Measurements from ENCODE around the gene CCDC85B. TPM values are rescaled to one million over a fixed set of nuclear protein-coding genes. Genes with fewer than 3 reads are reported as not detected.

The CCDC85B gene
- total and polyA plus RNA-seq, 2 of the 13 experiments (the other 11 are each of a cell fraction or from before 2014, with no cell fraction given) = 8.2 to 19.5 TPM

DNA sequence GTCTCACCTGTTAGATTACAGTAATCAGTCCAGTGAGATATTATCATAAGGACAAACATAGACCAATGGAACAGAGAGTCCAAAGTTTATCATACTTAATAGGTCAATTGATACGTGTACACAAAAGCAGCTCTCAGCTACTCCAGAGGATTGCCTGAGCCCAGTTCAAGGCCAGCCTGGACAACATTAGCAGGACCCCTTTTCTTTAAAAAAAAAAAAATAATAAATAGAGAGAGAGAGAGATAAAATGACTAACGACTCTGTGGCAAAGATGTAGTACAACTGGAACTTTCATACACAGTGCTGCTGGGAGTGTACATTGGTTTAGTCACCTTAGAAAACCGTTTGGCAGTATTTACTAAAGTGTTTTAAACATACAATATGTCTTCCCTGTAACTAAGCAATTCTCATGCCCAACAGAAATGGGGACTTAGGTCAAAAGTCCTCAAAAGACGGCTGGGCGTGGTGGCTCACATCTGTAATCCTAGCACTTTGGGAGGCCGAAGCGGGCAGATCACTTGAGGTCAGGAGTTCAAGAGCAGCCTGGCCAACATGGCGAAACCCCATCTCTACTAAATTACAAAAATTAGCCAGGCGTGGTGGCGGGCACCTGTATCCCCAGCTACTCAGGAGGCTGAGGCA lies 46.1 kb upstream of the CCDC85B start (continued):
- TF ChIP-seq, protein P1, sequence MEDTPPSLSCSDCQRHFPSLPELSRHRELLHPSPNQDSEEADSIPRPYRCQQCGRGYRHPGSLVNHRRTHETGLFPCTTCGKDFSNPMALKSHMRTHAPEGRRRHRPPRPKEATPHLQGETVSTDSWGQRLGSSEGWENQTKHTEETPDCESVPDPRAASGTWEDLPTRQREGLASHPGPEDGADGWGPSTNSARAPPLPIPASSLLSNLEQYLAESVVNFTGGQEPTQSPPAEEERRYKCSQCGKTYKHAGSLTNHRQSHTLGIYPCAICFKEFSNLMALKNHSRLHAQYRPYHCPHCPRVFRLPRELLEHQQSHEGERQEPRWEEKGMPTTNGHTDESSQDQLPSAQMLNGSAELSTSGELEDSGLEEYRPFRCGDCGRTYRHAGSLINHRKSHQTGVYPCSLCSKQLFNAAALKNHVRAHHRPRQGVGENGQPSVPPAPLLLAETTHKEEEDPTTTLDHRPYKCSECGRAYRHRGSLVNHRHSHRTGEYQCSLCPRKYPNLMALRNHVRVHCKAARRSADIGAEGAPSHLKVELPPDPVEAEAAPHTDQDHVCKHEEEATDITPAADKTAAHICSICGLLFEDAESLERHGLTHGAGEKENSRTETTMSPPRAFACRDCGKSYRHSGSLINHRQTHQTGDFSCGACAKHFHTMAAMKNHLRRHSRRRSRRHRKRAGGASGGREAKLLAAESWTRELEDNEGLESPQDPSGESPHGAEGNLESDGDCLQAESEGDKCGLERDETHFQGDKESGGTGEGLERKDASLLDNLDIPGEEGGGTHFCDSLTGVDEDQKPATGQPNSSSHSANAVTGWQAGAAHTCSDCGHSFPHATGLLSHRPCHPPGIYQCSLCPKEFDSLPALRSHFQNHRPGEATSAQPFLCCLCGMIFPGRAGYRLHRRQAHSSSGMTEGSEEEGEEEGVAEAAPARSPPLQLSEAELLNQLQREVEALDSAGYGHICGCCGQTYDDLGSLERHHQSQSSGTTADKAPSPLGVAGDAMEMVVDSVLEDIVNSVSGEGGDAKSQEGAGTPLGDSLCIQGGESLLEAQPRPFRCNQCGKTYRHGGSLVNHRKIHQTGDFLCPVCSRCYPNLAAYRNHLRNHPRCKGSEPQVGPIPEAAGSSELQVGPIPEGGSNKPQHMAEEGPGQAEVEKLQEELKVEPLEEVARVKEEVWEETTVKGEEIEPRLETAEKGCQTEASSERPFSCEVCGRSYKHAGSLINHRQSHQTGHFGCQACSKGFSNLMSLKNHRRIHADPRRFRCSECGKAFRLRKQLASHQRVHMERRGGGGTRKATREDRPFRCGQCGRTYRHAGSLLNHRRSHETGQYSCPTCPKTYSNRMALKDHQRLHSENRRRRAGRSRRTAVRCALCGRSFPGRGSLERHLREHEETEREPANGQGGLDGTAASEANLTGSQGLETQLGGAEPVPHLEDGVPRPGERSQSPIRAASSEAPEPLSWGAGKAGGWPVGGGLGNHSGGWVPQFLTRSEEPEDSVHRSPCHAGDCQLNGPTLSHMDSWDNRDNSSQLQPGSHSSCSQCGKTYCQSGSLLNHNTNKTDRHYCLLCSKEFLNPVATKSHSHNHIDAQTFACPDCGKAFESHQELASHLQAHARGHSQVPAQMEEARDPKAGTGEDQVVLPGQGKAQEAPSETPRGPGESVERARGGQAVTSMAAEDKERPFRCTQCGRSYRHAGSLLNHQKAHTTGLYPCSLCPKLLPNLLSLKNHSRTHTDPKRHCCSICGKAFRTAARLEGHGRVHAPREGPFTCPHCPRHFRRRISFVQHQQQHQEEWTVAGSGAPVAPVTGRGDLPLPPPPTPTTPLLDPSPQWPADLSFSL (CRISPR knock-in tag; IDR thresholded peaks at IDR 0.05) = no peak
- no peak for TF ChIP-seq CENPX (CRISPR knock-in tag; IDR thresholded peaks at IDR 0.05)
- no peak for TF ChIP-seq ZSCAN30 (CRISPR knock-in tag; IDR thresholded peaks at IDR 0.05)
- TF ChIP-seq ATRX (CRISPR knock-in tag; IDR thresholded peaks at IDR 0.05; ENCODE audit: borderline replicate concordance) = no peak
- no peak for TF ChIP-seq SCMH1 (CRISPR knock-in tag; IDR thresholded peaks at IDR 0.05; ENCODE audit: borderline replicate concordance)
- TF ChIP-seq HOXA5 (CRISPR knock-in tag; IDR thresholded peaks at IDR 0.05) = no peak
- no peak for TF ChIP-seq ZNF263 (CRISPR knock-in tag; IDR thresholded peaks at IDR 0.05)
- TF ChIP-seq ZNF839 (CRISPR knock-in tag; IDR thresholded peaks at IDR 0.05; ENCODE audit: borderline replicate concordance) = no peak
- TF ChIP-seq ZNF775 (CRISPR knock-in tag; IDR thresholded peaks at IDR 0.05; ENCODE audit: borderline replicate concordance) = no peak
- TF ChIP-seq ZNF569 (CRISPR knock-in tag; IDR thresholded peaks at IDR 0.05; ENCODE audit: borderline replicate concordance) = no peak
- no peak for TF ChIP-seq MBD4 (IDR thresholded peaks at IDR 0.05; ENCODE audit: borderline replicate concordance, low read length)
- TF ChIP-seq AKAP8 (CRISPR knock-in tag; IDR thresholded peaks at IDR 0.05) = no peak
- TF ChIP-seq ZNF326 (CRISPR knock-in tag; IDR thresholded peaks at IDR 0.05; ENCODE audit: borderline replicate concordance) = no peak
- TF ChIP-seq U2AF2 (IDR thresholded peaks at IDR 0.05; ENCODE audit: low read depth, low read length) = no peak
- TF ChIP-seq RBM39 (IDR thresholded peaks at IDR 0.05; ENCODE audit: low read depth, low read length, poor library complexity, severe bottlenecking) = no peak
- TF ChIP-seq FOXP1 (IDR thresholded peaks at IDR 0.05) = no peak
- TF ChIP-seq FOXP1 (CRISPR knock-in tag; IDR thresholded peaks at IDR 0.05) = no peak
- TF ChIP-seq ATF1 (CRISPR knock-in tag; IDR thresholded peaks at IDR 0.05) = no peak
- no peak for TF ChIP-seq REXO4 (CRISPR knock-in tag; IDR thresholded peaks at IDR 0.05; ENCODE audit: borderline replicate concordance)
- TF ChIP-seq AGO1 (IDR thresholded peaks at IDR 0.05; ENCODE audit: low read depth, low read length, poor library complexity, severe bottlenecking) = no peak
- no peak for TF ChIP-seq JUND (CRISPR knock-in tag; IDR thresholded peaks at IDR 0.05)
- peak; percentile 5; the same call in 1 of the 2 replicates for TF ChIP-seq MED1 (CRISPR knock-in tag; IDR thresholded peaks at IDR 0.05)

Data from HepG2 (cell line).